AG08396 (cell line): Measurements from ENCODE around the gene SGIP1.
A peak's percentile ranks its signal among the peaks of the same experiment; 100 is the strongest.

ENCODE experiments used
- DNase-seq: peaks from one replicate; pipeline ENCODE4 v3.0.0; 2012; ENCODE audit warnings: low spot score, mixed read lengths

Gene SGIP1

GRCh38 chr1:66533804-66534740 is at the start of gene SGIP1:
Gene SGIP1 (plus strand): TSS chr1:66534153. CDS start chr1:66534359, 206 bp downstream.
- peak; percentile 74 for DNase-seq

- DNase-seq: no peak
These were observed 44.8 kb upstream of the SGIP1 start for GRCh38 chr1:66489151-66489550.

- no peak for DNase-seq
These were observed 43.9 kb upstream of the SGIP1 start for GRCh38 chr1:66489972-66490601.

- DNase-seq: no peak
These were observed 43.1 kb upstream of the SGIP1 start for GRCh38 chr1:66490816-66491215.

- DNase-seq: no peak
These were observed 41.5 kb upstream of the SGIP1 start for GRCh38 chr1:66492424-66492823.

- DNase-seq: no peak
These were observed 40.2 kb upstream of the SGIP1 start for GRCh38 chr1:66493731-66494130.

GRCh38 chr1:66494482-66494881 is 39.5 kb upstream of the SGIP1 start:
- DNase-seq: no peak

GRCh38 chr1:66495495-66495894 is 38.5 kb upstream of the SGIP1 start:
- no peak for DNase-seq

- no peak for DNase-seq
These were observed 36.0 kb upstream of the SGIP1 start for GRCh38 chr1:66497910-66498309.

- DNase-seq: no peak
These were observed 33.7 kb upstream of the SGIP1 start for GRCh38 chr1:66500301-66500700.

GRCh38 chr1:66502086-66502485 is 31.9 kb upstream of the SGIP1 start:
- no peak for DNase-seq

- DNase-seq: peak; percentile 35
These were observed 30.0 kb upstream of the SGIP1 start for GRCh38 chr1:66503841-66504470.

GRCh38 chr1:66505671-66506392 is 28.1 kb upstream of the SGIP1 start:
- peak; percentile 36 for DNase-seq

GRCh38 chr1:66506393-66506687 is 27.6 kb upstream of the SGIP1 start:
- DNase-seq: no peak

GRCh38 chr1:66506991-66507390 is 27.0 kb upstream of the SGIP1 start:
- no peak for DNase-seq

- no peak for DNase-seq
These were observed 23.5 kb upstream of the SGIP1 start for GRCh38 chr1:66510407-66510806.

GRCh38 chr1:66511118-66511517 is 22.8 kb upstream of the SGIP1 start:
- no peak for DNase-seq

GRCh38 chr1:66517959-66518358 is 16.0 kb upstream of the SGIP1 start:
- no peak for DNase-seq

GRCh38 chr1:66518654-66519053 is 15.3 kb upstream of the SGIP1 start:
- no peak for DNase-seq

GRCh38 chr1:66519992-66520391 is 14.0 kb upstream of the SGIP1 start:
- DNase-seq: no peak

- DNase-seq: no peak
These were observed 13.3 kb upstream of the SGIP1 start for GRCh38 chr1:66520655-66521054.

- peak; percentile 59 for DNase-seq
These were observed 12.1 kb upstream of the SGIP1 start for GRCh38 chr1:66521721-66522365.
